K562 (cell line): ENCODE data around the gene DNM1. TPM values are rescaled to one million over a fixed set of nuclear protein-coding genes. Genes with fewer than 3 reads are reported as not detected.

ENCODE experiments used
- CREM ChIP-seq: IDR thresholded peaks from 2 replicates; pipeline ENCODE4 v1.6.1; 2014; ENCODE audit warnings: antibody characterized with exemption, low read depth
- FIP1L1 ChIP-seq: fragments of 200-400 bp; formaldehyde crosslinking; IDR thresholded peaks from 2 replicates; pipeline ENCODE4 v1.6.1; 2018; ENCODE audit warnings: mild to moderate bottlenecking, low read depth, low read length; ENCODE audit not compliant: poor library complexity, severe bottlenecking
- HDAC2 ChIP-seq: fragments of 450-650 bp; IDR thresholded peaks from 2 replicates; pipeline ENCODE4 v1.6.1; 2016; ENCODE audit warnings: mild to moderate bottlenecking
- HDAC3 ChIP-seq: fragments of 450-650 bp; IDR thresholded peaks from 2 replicates; pipeline ENCODE4 v1.6.1; 2018; ENCODE audit warnings: borderline replicate concordance, mild to moderate bottlenecking, moderate library complexity; ENCODE audit not compliant: partially characterized antibody
- HIVEP1 ChIP-seq: fragments of 250-450 bp; sonication (Bioruptor Pico); IDR thresholded peaks from 2 replicates; pipeline ENCODE4 v1.4.0; 2020; ENCODE audit warnings: mild to moderate bottlenecking
- KDM5B ChIP-seq: fragments of 200-600 bp; sonication (generic); IDR thresholded peaks from 2 replicates; pipeline ENCODE4 v1.6.1; 2012; ENCODE audit warnings: low read depth, mild to moderate bottlenecking, moderate library complexity, low read length, control low read depth, inconsistent platforms; ENCODE audit not compliant: insufficient replicate concordance
- NR1H2 ChIP-seq: sonication (generic); formaldehyde crosslinking; IDR thresholded peaks from 2 replicates; pipeline ENCODE4 v1.4.0; 2020; ENCODE audit warnings: mild to moderate bottlenecking, missing genetic modification reagents
- PHF8 ChIP-seq: fragments of 200-600 bp; sonication (generic); IDR thresholded peaks from 2 replicates; pipeline ENCODE4 v1.6.1; 2012; ENCODE audit warnings: mixed run types, mild to moderate bottlenecking, inconsistent platforms, low read length, moderate library complexity, borderline replicate concordance
- POLR2A ChIP-seq: fragments of 450-650 bp; conservative IDR thresholded peaks from 2 replicates; pipeline ENCODE4 v1.6.1; 2016
- RCOR1 ChIP-seq, 2 experiments: IDR thresholded peaks; 2 replicates each; pipeline ENCODE4 v1.6.1; 2012; ENCODE audit warnings: low read depth in 2 of 2, low read length in 2 of 2, borderline replicate concordance in 1 of 2, improper control_type of control experiment in 1 of 2
- SIN3A ChIP-seq, 2 experiments: fragments of 150-350 bp in 1 of 2; IDR thresholded peaks; 2 replicates each; pipeline ENCODE4 v1.6.1; 2011 to 2016; ENCODE audit warnings: borderline replicate concordance in 2 of 2, low read depth in 2 of 2, low read length in 2 of 2, mild to moderate bottlenecking in 2 of 2, moderate library complexity in 2 of 2; ENCODE audit not compliant: control insufficient read depth in 1 of 2
- SLC30A9 ChIP-seq: fragments of 250-450 bp; sonication (Bioruptor Pico); IDR thresholded peaks from 2 replicates; pipeline ENCODE4 v1.8.0; 2022; ENCODE audit warnings: mild to moderate bottlenecking, moderate library complexity
- SRSF1 ChIP-seq: fragments of 200-400 bp; formaldehyde crosslinking; IDR thresholded peaks from 2 replicates; pipeline ENCODE4 v1.6.1; 2017; ENCODE audit warnings: mild to moderate bottlenecking, low read depth, low read length, moderate library complexity
- SRSF7 ChIP-seq: fragments of 200-400 bp; formaldehyde crosslinking; optimal IDR thresholded peaks from 2 replicates; pipeline ENCODE3; 2017; ENCODE audit warnings: mild to moderate bottlenecking, low read depth, low read length
- ZNF76 ChIP-seq: fragments of 250-450 bp; sonication (Bioruptor Pico); IDR thresholded peaks from 2 replicates; pipeline ENCODE4 v1.4.0; 2020; ENCODE audit warnings: mild to moderate bottlenecking, moderate library complexity, borderline replicate concordance
- polyA plus RNA-seq, 8 experiments: library from polyadenylated mRNA; depleted of rRNA in 4 of 8; stranded (reverse) in 5 of 8; unstranded in 3 of 8; fragments of >200 nt; fragmentation: Nextera tagmentation in 2 of 8; fragmentation: Illumina TruSeq in 1 of 8; extraction: Ambion mirVana in 2 of 8; extraction: Trizol in 1 of 8; gene quantifications; 2 replicates each; pipeline versions ENCODE4 v1.2.1 to v1.2.3, GENCODE V29; 2011 to 2014; ENCODE audit warnings: inconsistent platforms in 1 of 8, missing spikeins in 1 of 8
- total RNA-seq, 7 experiments: library from RNA; depleted of rRNA in 6 of 7; stranded (reverse); fragments of >200 nt in 6 of 7; fragmentation: Illumina TruSeq in 2 of 7; extraction: Trizol in 2 of 7; gene quantifications; 2 replicates each; pipeline versions ENCODE4 v1.2.1 to v1.2.3, GENCODE V29; 2011 to 2021; ENCODE audit warnings: low replicate concordance in 1 of 7
- TF ChIP-seq, protein P1 (sequence below): fragments of 250-450 bp; sonication (Bioruptor Pico); IDR thresholded peaks from 2 replicates; pipeline ENCODE4 v1.4.0; 2020
- TF ChIP-seq, protein P2 (sequence below): fragments of 250-450 bp; sonication (Bioruptor Pico); IDR thresholded peaks from 2 replicates; pipeline ENCODE4 v1.4.0; 2020
- TF ChIP-seq, protein P3 (sequence below), 2 experiments: IDR thresholded peaks; 2 replicates each; pipeline ENCODE4 v1.6.1; 2011; ENCODE audit warnings: borderline replicate concordance in 1 of 2, control low read depth in 1 of 2, low read depth in 1 of 2, low read length in 1 of 2, mild to moderate bottlenecking in 1 of 2, mixed read lengths in 1 of 2, moderate library complexity in 1 of 2; ENCODE audit not compliant: insufficient read depth in 1 of 2, insufficient read length in 1 of 2, poor library complexity in 1 of 2, severe bottlenecking in 1 of 2; ENCODE audit errors: extremely low read depth in 1 of 2

DNM1 gene
- total and polyA plus RNA-seq, 9 of the 15 experiments (the other 6 are each of a cell fraction or from before 2014, with no cell fraction given): 0.39 to 23.1 (median 9.1) TPM

DNA sequence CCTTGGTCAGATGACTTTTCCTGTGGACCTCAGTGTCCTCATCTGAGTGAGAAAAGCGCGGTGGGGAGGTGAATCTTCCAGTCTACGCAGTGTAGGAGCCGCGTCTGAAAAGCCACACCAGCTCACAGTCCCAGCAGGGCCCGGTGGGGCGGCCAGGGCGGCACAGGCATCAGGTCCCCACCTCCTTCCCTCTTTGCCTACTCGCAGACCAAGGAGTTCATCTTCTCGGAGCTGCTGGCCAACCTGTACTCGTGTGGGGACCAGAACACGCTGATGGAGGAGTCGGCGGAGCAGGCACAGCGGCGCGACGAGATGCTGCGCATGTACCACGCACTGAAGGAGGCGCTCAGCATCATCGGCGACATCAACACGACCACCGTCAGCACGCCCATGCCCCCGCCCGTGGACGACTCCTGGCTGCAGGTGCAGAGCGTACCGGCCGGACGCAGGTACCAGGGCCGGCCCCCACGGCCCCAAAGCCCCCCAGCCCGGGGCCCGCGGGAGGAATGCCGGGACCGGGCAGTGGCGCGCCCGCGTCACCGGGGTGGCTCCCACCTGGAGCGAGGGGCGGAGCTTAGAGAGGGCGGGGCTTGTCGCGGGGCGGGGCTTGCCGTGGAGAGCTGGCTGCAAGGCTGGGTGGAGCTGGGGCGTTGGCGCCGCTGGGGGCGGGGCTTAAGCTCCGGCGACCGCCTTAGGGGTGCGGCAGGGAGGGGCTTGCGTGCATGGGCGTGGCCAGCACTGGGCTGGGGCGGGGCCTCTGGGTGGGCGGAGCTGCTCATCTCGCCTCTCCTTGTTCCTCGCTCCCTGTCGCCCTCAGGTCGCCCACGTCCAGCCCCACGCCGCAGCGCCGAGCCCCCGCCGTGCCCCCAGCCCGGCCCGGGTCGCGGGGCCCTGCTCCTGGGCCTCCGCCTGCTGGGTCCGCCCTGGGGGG lies 47.0 kb downstream of the DNM1 start (continued):
- TF ChIP-seq SRSF1 (0 out of 2 replicates have a peak, but pooled peaks have one; percentile 24), POLR2A (peak; percentile 17; the same call in 1 of the 2 replicates), CREM (no peak), SRSF7 (no peak), HDAC3 (no peak), HDAC2 (peak; percentile 73), ZNF76 (peak; percentile 22; the same call in 1 of the 2 replicates), HIVEP1 (CRISPR knock-in tag) (0 out of 2 replicates have a peak, but pooled peaks have one; percentile 70), PHF8 (peak; percentile 62; the same call in 1 of the 2 replicates), NR1H2 (no peak), KDM5B (peak; percentile 45), SLC30A9 (no peak), FIP1L1 (no peak), SIN3A (IDR thresholded peaks at IDR 0.05; ENCODE audit: borderline replicate concordance in 2 of 2, control insufficient read depth in 1 of 2, low read depth in 2 of 2, low read length in 2 of 2) (peak in 1 of 2 experiments; percentile 43; a peak in 1 of 4 replicates), RCOR1 (IDR thresholded peaks at IDR 0.05; ENCODE audit: borderline replicate concordance in 1 of 2, low read depth in 2 of 2, low read length in 2 of 2) (peak in 1 of 2 experiments; percentile 75; a peak in 3 of 4 replicates)
- TF ChIP-seq, protein P1, sequence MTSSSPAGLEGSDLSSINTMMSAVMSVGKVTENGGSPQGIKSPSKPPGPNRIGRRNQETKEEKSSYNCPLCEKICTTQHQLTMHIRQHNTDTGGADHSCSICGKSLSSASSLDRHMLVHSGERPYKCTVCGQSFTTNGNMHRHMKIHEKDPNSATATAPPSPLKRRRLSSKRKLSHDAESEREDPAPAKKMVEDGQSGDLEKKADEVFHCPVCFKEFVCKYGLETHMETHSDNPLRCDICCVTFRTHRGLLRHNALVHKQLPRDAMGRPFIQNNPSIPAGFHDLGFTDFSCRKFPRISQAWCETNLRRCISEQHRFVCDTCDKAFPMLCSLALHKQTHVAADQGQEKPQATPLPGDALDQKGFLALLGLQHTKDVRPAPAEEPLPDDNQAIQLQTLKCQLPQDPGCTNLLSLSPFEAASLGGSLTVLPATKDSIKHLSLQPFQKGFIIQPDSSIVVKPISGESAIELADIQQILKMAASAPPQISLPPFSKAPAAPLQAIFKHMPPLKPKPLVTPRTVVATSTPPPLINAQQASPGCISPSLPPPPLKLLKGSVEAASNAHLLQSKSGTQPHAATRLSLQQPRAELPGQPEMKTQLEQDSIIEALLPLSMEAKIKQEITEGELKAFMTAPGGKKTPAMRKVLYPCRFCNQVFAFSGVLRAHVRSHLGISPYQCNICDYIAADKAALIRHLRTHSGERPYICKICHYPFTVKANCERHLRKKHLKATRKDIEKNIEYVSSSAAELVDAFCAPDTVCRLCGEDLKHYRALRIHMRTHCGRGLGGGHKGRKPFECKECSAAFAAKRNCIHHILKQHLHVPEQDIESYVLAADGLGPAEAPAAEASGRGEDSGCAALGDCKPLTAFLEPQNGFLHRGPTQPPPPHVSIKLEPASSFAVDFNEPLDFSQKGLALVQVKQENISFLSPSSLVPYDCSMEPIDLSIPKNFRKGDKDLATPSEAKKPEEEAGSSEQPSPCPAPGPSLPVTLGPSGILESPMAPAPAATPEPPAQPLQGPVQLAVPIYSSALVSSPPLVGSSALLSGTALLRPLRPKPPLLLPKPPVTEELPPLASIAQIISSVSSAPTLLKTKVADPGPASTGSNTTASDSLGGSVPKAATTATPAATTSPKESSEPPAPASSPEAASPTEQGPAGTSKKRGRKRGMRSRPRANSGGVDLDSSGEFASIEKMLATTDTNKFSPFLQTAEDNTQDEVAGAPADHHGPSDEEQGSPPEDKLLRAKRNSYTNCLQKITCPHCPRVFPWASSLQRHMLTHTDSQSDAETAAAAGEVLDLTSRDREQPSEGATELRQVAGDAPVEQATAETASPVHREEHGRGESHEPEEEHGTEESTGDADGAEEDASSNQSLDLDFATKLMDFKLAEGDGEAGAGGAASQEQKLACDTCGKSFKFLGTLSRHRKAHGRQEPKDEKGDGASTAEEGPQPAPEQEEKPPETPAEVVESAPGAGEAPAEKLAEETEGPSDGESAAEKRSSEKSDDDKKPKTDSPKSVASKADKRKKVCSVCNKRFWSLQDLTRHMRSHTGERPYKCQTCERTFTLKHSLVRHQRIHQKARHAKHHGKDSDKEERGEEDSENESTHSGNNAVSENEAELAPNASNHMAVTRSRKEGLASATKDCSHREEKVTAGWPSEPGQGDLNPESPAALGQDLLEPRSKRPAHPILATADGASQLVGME (CRISPR knock-in tag): peak; percentile 98
- TF ChIP-seq, protein P2, sequence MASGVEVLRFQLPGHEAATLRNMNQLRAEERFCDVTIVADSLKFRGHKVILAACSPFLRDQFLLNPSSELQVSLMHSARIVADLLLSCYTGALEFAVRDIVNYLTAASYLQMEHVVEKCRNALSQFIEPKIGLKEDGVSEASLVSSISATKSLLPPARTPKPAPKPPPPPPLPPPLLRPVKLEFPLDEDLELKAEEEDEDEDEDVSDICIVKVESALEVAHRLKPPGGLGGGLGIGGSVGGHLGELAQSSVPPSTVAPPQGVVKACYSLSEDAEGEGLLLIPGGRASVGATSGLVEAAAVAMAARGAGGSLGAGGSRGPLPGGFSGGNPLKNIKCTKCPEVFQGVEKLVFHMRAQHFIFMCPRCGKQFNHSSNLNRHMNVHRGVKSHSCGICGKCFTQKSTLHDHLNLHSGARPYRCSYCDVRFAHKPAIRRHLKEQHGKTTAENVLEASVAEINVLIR (CRISPR knock-in tag): peak; percentile 38; the same call in 1 of the 2 replicates
- TF ChIP-seq, protein P3, sequence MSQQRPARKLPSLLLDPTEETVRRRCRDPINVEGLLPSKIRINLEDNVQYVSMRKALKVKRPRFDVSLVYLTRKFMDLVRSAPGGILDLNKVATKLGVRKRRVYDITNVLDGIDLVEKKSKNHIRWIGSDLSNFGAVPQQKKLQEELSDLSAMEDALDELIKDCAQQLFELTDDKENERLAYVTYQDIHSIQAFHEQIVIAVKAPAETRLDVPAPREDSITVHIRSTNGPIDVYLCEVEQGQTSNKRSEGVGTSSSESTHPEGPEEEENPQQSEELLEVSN (IDR thresholded peaks at IDR 0.05; ENCODE audit: borderline replicate concordance in 1 of 2, extremely low read depth in 1 of 2, insufficient read depth in 1 of 2, insufficient read length in 1 of 2, low read depth in 1 of 2, low read length in 1 of 2, poor library complexity in 1 of 2, severe bottlenecking in 1 of 2): peak; percentile 25 to 30
